ENCODE measurements around the gene AKR1D1. TPM values are rescaled to one million over a fixed set of nuclear protein-coding genes. Genes with fewer than 3 reads are reported as not detected.

AKR1D1 gene
- total RNA-seq, 1 donor from 2014 or later: not detected

GRCh38 chr7:138127996-138128395 lies 51.7 kb downstream of the AKR1D1 start:
- no peak overlapping the region for H3K4me3 Mint-ChIP-seq (ENCODE audit: unreplicated experiment)
- H3K27me3 Mint-ChIP-seq (ENCODE audit: unreplicated experiment): no peaks in the 10 kb centered on the region
- H3K4me1 Mint-ChIP-seq (ENCODE audit: unreplicated experiment): no peaks in the 10 kb centered on the region
- no peak for DNase-seq (ENCODE audit: low spot score)
- no peaks in the 10 kb centered on the region for H3K36me3 Mint-ChIP-seq (ENCODE audit: low read depth, unreplicated experiment)
- H3K27ac Mint-ChIP-seq (ENCODE audit: unreplicated experiment): no peak overlapping the region
- no peak for TF ChIP-seq CTCF (IDR thresholded peaks at IDR 0.05; ENCODE audit: unreplicated experiment)
- H3K9me3 Mint-ChIP-seq (ENCODE audit: unreplicated experiment): no peaks in the 10 kb centered on the region

GRCh38 chr7:138129551-138130165 lies 53.4 kb downstream of the AKR1D1 start:
- no peaks in the 10 kb centered on the region for H3K9me3 Mint-ChIP-seq (ENCODE audit: unreplicated experiment)
- no peaks in the 10 kb centered on the region for H3K27me3 Mint-ChIP-seq (ENCODE audit: unreplicated experiment)

GRCh38 chr7:138137423-138138171 lies 61.3 kb downstream of the AKR1D1 start:
- TF ChIP-seq CTCF (IDR thresholded peaks at IDR 0.05; ENCODE audit: unreplicated experiment): no peak
- DNase-seq (ENCODE audit: low spot score): no peak
- no peaks in the 10 kb centered on the region for H3K36me3 Mint-ChIP-seq (ENCODE audit: low read depth, unreplicated experiment)
- H3K27ac Mint-ChIP-seq (ENCODE audit: unreplicated experiment): no peak overlapping the region
- H3K9me3 Mint-ChIP-seq (ENCODE audit: unreplicated experiment): no peaks in the 10 kb centered on the region
- no peaks in the 10 kb centered on the region for H3K4me1 Mint-ChIP-seq (ENCODE audit: unreplicated experiment)
- no peak overlapping the region for H3K4me3 Mint-ChIP-seq (ENCODE audit: unreplicated experiment)
- H3K27me3 Mint-ChIP-seq (ENCODE audit: unreplicated experiment): no peaks in the 10 kb centered on the region

More at GRCh38 chr7:138129551-138130165, 53.4 kb downstream of the AKR1D1 start:
- Mint-ChIP-seq H3K27ac (ENCODE audit: unreplicated experiment) (no peak overlapping the region), H3K36me3 (ENCODE audit: low read depth, unreplicated experiment) (no peaks in the 10 kb centered on the region), H3K4me1 (ENCODE audit: unreplicated experiment) (no peaks in the 10 kb centered on the region), H3K4me3 (ENCODE audit: unreplicated experiment) (no peak overlapping the region)
- TF ChIP-seq CTCF (IDR thresholded peaks at IDR 0.05; ENCODE audit: unreplicated experiment): no peak
- DNase-seq (ENCODE audit: low spot score): no peak

GRCh38 chr7:138138244-138138643 lies 62.0 kb downstream of the AKR1D1 start:
- Mint-ChIP-seq H3K27me3 (ENCODE audit: unreplicated experiment) (no peaks in the 10 kb centered on the region), H3K27ac (ENCODE audit: unreplicated experiment) (no peak overlapping the region), H3K36me3 (ENCODE audit: low read depth, unreplicated experiment) (no peaks in the 10 kb centered on the region), H3K4me1 (ENCODE audit: unreplicated experiment) (peaks cover 4% of the 10 kb centered on the region), H3K9me3 (ENCODE audit: unreplicated experiment) (no peaks in the 10 kb centered on the region), H3K4me3 (ENCODE audit: unreplicated experiment) (no peak overlapping the region)
- DNase-seq (ENCODE audit: low spot score): no peak
- no peak for TF ChIP-seq CTCF (IDR thresholded peaks at IDR 0.05; ENCODE audit: unreplicated experiment)

GRCh38 chr7:138142583-138143201 lies 66.4 kb downstream of the AKR1D1 start:
- H3K36me3 Mint-ChIP-seq (ENCODE audit: low read depth, unreplicated experiment): no peaks in the 10 kb centered on the region
- no peak for TF ChIP-seq CTCF (IDR thresholded peaks at IDR 0.05; ENCODE audit: unreplicated experiment)
- no peak overlapping the region for H3K27ac Mint-ChIP-seq (ENCODE audit: unreplicated experiment)
- H3K9me3 Mint-ChIP-seq (ENCODE audit: unreplicated experiment): no peaks in the 10 kb centered on the region
- H3K4me3 Mint-ChIP-seq (ENCODE audit: unreplicated experiment): no peak overlapping the region
- peaks cover 12% of the 10 kb centered on the region for H3K4me1 Mint-ChIP-seq (ENCODE audit: unreplicated experiment)
- DNase-seq (ENCODE audit: low spot score): no peak
- no peaks in the 10 kb centered on the region for H3K27me3 Mint-ChIP-seq (ENCODE audit: unreplicated experiment)
